ENCODE data around the gene TPST2. TPM values are rescaled to one million over a fixed set of nuclear protein-coding genes. Genes with fewer than 3 reads are reported as not detected.

TPST2 gene
- total and polyA plus RNA-seq, 4 donors = 10.5 to 21.3 (median 14.6) TPM

DNA sequence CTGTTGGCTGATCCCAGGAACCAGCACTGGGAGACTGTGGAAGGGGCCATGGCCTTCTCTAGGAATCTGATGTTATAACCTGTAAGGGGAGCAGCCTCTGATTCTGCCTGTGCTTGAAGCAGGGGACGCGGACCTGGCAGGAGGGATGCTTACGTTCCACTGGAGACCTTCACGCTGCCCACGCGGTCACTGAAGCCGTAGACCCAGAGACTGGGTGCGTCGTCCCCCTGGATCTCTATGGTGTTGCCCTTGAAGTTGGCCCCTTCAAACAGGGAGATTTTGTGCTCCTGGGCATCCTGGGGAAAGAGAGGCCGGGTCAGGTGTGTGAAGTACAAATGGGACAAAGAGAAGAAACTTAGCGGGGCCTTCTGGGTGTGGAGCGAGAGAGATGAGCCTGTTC lies 11.8 kb upstream of the TPST2 start:
- Histone ChIP-seq H3K36me3 (ENCODE audit: control insufficient read depth, insufficient read depth, low read length) (no peaks in the 10 kb centered on the region), H3K4me1 (ENCODE audit: control insufficient read depth, insufficient read depth, low read length) (peaks cover 4% of the 10 kb centered on the region), H3K27ac (ENCODE audit: low read depth, low read length) (no peak overlapping the region), H3K9me3 (ENCODE audit: control insufficient read depth, insufficient read depth, low read length) (no peaks in the 10 kb centered on the region), H3K4me3 (ENCODE audit: low read depth, low read length) (no peak overlapping the region), H3K27me3 (ENCODE audit: control insufficient read depth, insufficient read depth, low read length) (no peaks in the 10 kb centered on the region)
- no peak for DNase-seq (ENCODE audit: low read depth in 4 of 6, low spot score in 6 of 6)
- 89% methylated on average over 12 of the region's 12 CpGs for WGBS (ENCODE audit: insufficient coverage)

DNA sequence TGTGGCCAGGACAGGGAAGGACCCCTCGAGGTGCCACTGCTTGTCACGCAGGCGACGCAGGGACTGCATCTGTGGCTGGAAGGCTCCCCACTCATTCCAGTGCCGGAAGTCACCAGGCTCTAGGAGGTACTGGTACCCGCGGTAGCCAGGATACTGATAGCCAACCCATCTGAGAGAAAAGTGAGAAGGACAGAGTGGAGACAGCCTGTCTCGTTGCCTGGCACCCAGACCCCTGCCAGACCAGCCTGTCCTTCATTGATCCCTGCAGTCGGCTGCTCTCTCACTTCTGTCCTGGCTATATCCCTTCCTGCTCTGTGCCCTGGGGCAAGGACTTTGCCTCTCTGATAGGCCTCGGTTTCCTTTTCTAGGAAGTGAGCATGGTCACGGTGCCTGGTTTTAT lies 9.6 kb upstream of the TPST2 start:
- Histone ChIP-seq H3K4me3 (ENCODE audit: low read depth, low read length) (no peak overlapping the region), H3K27me3 (ENCODE audit: control insufficient read depth, insufficient read depth, low read length) (no peaks in the 10 kb centered on the region), H3K4me1 (ENCODE audit: control insufficient read depth, insufficient read depth, low read length) (peaks cover 4% of the 10 kb centered on the region), H3K36me3 (ENCODE audit: control insufficient read depth, insufficient read depth, low read length) (no peaks in the 10 kb centered on the region), H3K9me3 (ENCODE audit: control insufficient read depth, insufficient read depth, low read length) (no peaks in the 10 kb centered on the region), H3K27ac (ENCODE audit: low read depth, low read length) (no peak overlapping the region)
- no peak for DNase-seq (ENCODE audit: low read depth in 4 of 6, low spot score in 6 of 6)
- 71% methylated on average over 11 of the region's 11 CpGs for WGBS (ENCODE audit: insufficient coverage)

DNA sequence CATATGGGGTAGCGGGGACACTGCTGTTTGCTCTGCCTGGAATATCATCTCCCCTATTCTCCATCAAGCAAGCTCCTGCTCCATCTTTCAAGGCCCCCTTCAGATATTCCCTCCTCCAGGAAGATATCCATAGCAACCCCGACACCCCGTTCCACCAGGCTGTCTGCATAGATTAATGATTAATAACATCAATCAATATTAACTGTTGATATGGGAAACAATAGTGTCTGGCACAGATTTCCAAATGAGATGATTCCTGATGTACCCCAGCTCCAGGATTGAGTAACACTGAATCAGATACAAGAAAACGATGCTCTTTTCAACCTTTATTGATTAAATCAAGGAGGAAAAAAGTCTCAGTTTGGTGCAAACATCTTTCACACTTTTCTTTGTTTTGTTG lies 7.5 kb upstream of the TPST2 start:
- no CpG with 5 or more reads among the region's 4 CpGs for WGBS (ENCODE audit: insufficient coverage)
- Histone ChIP-seq H3K9me3 (ENCODE audit: control insufficient read depth, insufficient read depth, low read length) (no peaks in the 10 kb centered on the region), H3K4me3 (ENCODE audit: low read depth, low read length) (no peak overlapping the region), H3K36me3 (ENCODE audit: control insufficient read depth, insufficient read depth, low read length) (no peaks in the 10 kb centered on the region), H3K27me3 (ENCODE audit: control insufficient read depth, insufficient read depth, low read length) (no peaks in the 10 kb centered on the region), H3K27ac (ENCODE audit: low read depth, low read length) (no peak overlapping the region), H3K4me1 (ENCODE audit: control insufficient read depth, insufficient read depth, low read length) (peaks cover 4% of the 10 kb centered on the region)
- DNase-seq (ENCODE audit: low read depth in 4 of 6, low spot score in 6 of 6) = no peak

DNA sequence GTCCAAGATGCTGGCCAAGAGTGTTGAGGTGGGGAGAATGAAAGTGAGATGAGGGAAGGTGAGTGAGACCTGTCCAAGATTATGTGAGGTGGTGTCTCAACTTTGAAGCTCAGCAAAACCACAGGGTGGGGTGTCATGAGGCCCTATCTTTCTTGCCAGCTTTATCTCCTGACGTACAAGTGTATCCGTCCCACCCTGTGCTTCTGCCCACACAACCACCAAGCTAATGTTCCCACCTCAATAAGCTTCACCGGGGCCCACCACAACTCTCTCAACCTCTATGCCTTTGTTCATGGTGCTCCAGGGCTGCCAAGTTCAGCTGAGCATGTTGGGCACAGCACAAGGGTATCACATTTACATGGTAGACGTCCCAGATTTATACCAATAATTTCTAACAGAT lies 7.1 kb upstream of the TPST2 start:
- WGBS (ENCODE audit: insufficient coverage) = 80% methylated on average over 3 of the region's 4 CpGs
- Histone ChIP-seq H3K36me3 (ENCODE audit: control insufficient read depth, insufficient read depth, low read length) (no peaks in the 10 kb centered on the region), H3K27ac (ENCODE audit: low read depth, low read length) (no peak overlapping the region), H3K4me3 (ENCODE audit: low read depth, low read length) (no peak overlapping the region), H3K27me3 (ENCODE audit: control insufficient read depth, insufficient read depth, low read length) (no peaks in the 10 kb centered on the region), H3K4me1 (ENCODE audit: control insufficient read depth, insufficient read depth, low read length) (peaks cover 4% of the 10 kb centered on the region), H3K9me3 (ENCODE audit: control insufficient read depth, insufficient read depth, low read length) (no peaks in the 10 kb centered on the region)
- no peak for DNase-seq (ENCODE audit: low read depth in 4 of 6, low spot score in 6 of 6)

DNA sequence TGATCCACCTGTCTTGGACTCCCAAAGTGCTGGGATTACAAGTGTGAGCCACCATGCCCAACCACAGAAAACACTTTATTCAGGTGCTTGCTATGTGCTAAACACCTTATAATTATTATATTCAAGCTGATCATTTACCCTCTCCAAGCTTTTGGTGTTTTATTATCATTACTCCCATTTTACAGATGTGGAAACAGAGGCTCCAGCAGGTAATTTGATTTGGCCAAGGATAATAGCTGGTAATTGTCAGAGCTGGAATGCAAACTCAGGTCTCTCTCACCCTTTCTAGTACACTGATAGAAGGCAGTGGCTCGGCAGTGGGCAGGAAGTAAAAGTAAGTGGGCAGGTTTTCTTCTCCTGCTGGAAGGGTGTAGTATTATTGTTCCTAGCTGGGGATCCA lies 3.8 kb upstream of the TPST2 start:
- Histone ChIP-seq H3K4me1 (ENCODE audit: control insufficient read depth, insufficient read depth, low read length) (peaks cover 12% of the 10 kb centered on the region), H3K27ac (ENCODE audit: low read depth, low read length) (no peak overlapping the region), H3K36me3 (ENCODE audit: control insufficient read depth, insufficient read depth, low read length) (no peaks in the 10 kb centered on the region), H3K27me3 (ENCODE audit: control insufficient read depth, insufficient read depth, low read length) (no peaks in the 10 kb centered on the region), H3K9me3 (ENCODE audit: control insufficient read depth, insufficient read depth, low read length) (no peaks in the 10 kb centered on the region), H3K4me3 (ENCODE audit: low read depth, low read length) (no peak overlapping the region)
- DNase-seq (ENCODE audit: low read depth in 4 of 6, low spot score in 6 of 6) = no peak
- no CpG with 5 or more reads among the region's 1 CpG for WGBS (ENCODE audit: insufficient coverage)

DNA sequence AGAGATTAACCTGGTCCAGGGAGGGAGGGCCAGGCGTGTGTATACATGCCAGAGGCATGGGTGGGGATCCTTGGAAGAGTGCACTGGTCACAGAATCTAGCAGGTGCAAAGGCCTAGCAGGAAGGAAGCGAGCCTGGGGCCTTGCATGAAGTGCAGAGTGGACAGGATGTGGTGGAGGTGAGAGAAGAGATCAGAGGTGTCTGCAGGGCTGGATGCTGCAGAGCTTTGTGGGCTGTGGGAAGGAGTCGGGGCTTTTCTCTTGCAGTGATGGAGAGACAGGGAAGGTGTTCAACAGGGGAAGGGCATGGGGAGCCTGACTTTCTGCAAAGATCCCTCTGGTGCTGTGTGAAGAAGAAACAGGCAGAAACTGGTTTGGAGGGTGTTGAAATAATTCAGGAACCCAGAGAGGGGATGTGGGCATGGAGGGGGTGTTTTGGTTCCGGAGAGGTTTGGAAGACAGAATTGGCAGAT lies 2.5 kb upstream of the TPST2 start:
- Histone ChIP-seq H3K27me3 (ENCODE audit: control insufficient read depth, insufficient read depth, low read length) (no peaks in the 10 kb centered on the region), H3K36me3 (ENCODE audit: control insufficient read depth, insufficient read depth, low read length) (no peaks in the 10 kb centered on the region), H3K27ac (ENCODE audit: low read depth, low read length) (no peak overlapping the region), H3K4me3 (ENCODE audit: low read depth, low read length) (no peak overlapping the region), H3K9me3 (ENCODE audit: control insufficient read depth, insufficient read depth, low read length) (peaks cover 1% of the 10 kb centered on the region), H3K4me1 (ENCODE audit: control insufficient read depth, insufficient read depth, low read length) (peaks cover 15% of the 10 kb centered on the region)
- 85% methylated on average over 4 of the region's 4 CpGs for WGBS (ENCODE audit: insufficient coverage)
- DNase-seq (ENCODE audit: low read depth in 4 of 6, low spot score in 6 of 6) = no peak

DNA sequence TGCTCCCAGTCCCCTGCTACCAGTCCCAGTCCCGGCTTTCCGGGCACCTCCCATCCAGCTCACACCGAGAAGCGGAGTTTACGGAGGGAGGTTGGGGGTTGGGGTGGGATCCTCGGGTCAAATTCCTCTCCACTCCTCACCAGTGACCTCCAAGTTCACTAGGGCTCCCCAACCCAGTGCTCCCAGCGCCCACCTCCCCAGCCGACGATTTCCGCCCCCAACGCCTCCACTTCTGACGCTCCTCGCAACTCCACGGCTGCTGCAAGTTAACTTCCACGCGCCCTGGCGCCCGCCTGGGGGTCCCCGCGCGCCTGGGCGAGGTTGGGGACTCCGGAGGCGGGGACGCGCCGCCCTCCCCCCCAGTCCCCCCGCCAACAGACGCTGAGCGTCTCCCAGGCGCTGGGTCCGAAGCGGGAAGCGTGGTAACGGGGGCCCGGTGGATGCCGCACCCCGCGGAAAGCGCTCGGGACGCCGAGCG lies 526 bp downstream of the TPST2 start:
- Histone ChIP-seq H3K27ac (ENCODE audit: low read depth, low read length) (no peak overlapping the region), H3K9me3 (ENCODE audit: control insufficient read depth, insufficient read depth, low read length) (peaks cover 1% of the 10 kb centered on the region), H3K27me3 (ENCODE audit: control insufficient read depth, insufficient read depth, low read length) (no peaks in the 10 kb centered on the region), H3K4me3 (ENCODE audit: low read depth, low read length) (peak overlapping the region; percentile 53), H3K4me1 (ENCODE audit: control insufficient read depth, insufficient read depth, low read length) (peaks cover 23% of the 10 kb centered on the region), H3K36me3 (ENCODE audit: control insufficient read depth, insufficient read depth, low read length) (no peaks in the 10 kb centered on the region)
- no peak for DNase-seq (ENCODE audit: low read depth in 4 of 6, low spot score in 6 of 6)
- WGBS (ENCODE audit: insufficient coverage) = 0% methylated on average over 38 of the region's 44 CpGs

DNA sequence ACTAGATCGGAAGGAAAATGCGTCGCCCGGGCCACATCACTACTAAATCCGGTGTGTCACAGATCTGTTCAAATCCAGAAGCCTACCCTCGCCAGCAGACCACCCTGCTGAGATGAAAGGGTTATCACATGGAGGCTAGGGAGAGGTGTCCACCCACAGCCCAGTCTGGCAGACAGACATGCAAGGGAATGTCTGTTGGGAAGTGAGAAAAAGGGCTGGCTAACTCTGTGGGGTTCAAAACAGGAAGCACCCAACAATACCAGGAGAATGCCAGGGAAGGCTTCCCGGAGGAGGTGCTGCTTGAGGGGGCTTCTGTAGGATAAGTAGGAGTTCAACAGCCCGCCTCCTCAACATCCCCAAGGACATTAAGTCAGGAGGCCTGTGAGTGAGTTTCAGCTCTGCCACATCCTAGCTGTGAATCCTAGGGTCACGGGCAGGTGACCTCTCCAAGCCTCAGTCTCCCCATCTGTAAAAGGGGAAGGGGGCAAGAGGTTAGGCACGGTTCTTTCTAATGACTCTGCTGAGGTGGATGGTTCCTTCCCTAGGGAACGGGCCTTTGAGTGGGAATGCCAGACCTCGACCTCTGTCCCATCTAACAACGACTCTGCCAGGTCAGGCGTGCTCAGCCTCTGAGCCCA lies 1.1 kb downstream of the TPST2 start:
- Histone ChIP-seq H3K27me3 (ENCODE audit: control insufficient read depth, insufficient read depth, low read length) (no peaks in the 10 kb centered on the region), H3K4me1 (ENCODE audit: control insufficient read depth, insufficient read depth, low read length) (peaks cover 23% of the 10 kb centered on the region), H3K9me3 (ENCODE audit: control insufficient read depth, insufficient read depth, low read length) (peaks cover 1% of the 10 kb centered on the region), H3K36me3 (ENCODE audit: control insufficient read depth, insufficient read depth, low read length) (no peaks in the 10 kb centered on the region), H3K4me3 (ENCODE audit: low read depth, low read length) (peak overlapping the region; percentile 53), H3K27ac (ENCODE audit: low read depth, low read length) (no peak overlapping the region)
- DNase-seq (ENCODE audit: low read depth in 4 of 6, low spot score in 6 of 6) = peak in 1 of 6 donors; percentile 15
- 64% methylated on average over 9 of the region's 14 CpGs for WGBS (ENCODE audit: insufficient coverage)

DNA sequence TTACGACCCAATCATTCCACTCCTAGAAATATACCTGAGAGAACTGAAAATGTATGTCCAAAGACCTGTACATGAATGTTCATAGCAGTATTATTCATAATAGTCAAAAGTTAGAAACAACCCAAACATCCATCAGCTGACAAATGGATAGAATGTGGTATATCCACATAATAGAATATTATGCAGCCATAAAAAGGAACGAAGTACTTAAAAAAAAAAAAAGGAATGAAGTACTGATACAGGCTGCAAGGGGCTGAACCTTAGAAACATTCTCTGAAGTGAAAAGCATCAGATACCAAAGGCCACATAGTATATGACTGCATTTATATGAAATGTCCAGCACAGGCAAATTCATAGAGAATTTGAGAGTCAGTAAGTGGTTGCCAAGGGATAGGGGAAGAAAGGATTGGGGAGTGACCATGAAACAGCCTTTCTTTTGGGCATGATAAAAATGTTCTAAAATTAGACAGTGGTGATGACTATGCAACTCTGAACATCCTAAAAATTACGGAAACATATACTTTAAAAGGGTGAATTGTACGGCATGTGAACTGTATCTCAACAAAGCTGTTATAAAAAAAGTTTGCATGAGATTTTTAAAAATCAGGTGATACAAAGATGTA lies 1.8 kb downstream of the TPST2 start:
- Histone ChIP-seq H3K27me3 (ENCODE audit: control insufficient read depth, insufficient read depth, low read length) (no peaks in the 10 kb centered on the region), H3K4me1 (ENCODE audit: control insufficient read depth, insufficient read depth, low read length) (peaks cover 23% of the 10 kb centered on the region), H3K9me3 (ENCODE audit: control insufficient read depth, insufficient read depth, low read length) (peaks cover 1% of the 10 kb centered on the region), H3K36me3 (ENCODE audit: control insufficient read depth, insufficient read depth, low read length) (no peaks in the 10 kb centered on the region), H3K4me3 (ENCODE audit: low read depth, low read length) (no peak overlapping the region), H3K27ac (ENCODE audit: low read depth, low read length) (no peak overlapping the region)
- no peak for DNase-seq (ENCODE audit: low read depth in 4 of 6, low spot score in 6 of 6)
- WGBS (ENCODE audit: insufficient coverage) = no CpG with 5 or more reads among the region's 4 CpGs
